Skeletal muscle tissue (tissue), 4 donors: ENCODE data around the gene SCNN1B. TPM values are rescaled to one million over a fixed set of nuclear protein-coding genes. Genes with fewer than 3 reads are reported as not detected.

Experiments
- H3K27ac ChIP-seq: one replicate; pipeline ENCODE4 v1.7.0; 2013; ENCODE audit warnings: mild to moderate bottlenecking, low read depth, low read length, inconsistent platforms
- H3K27me3 ChIP-seq, 3 donors: one replicate each; pipeline ENCODE4 v1.7.0; 2013; ENCODE audit warnings: low read length in 3 of 3; ENCODE audit not compliant: control insufficient read depth in 3 of 3, insufficient read depth in 3 of 3
- H3K36me3 ChIP-seq, 3 donors: one replicate each; pipeline ENCODE4 v1.7.0; 2013; ENCODE audit warnings: low read length in 3 of 3; ENCODE audit not compliant: control insufficient read depth in 3 of 3, insufficient read depth in 3 of 3
- H3K4me1 ChIP-seq, 3 donors: one replicate each; pipeline ENCODE4 v1.7.0; 2013; ENCODE audit warnings: low read length in 3 of 3, mild to moderate bottlenecking in 3 of 3; ENCODE audit not compliant: control insufficient read depth in 3 of 3, insufficient read depth in 3 of 3
- H3K4me3 ChIP-seq, 3 donors: one replicate each; pipeline ENCODE4 v1.7.0; 2013; ENCODE audit warnings: low read length in 3 of 3
- H3K9ac ChIP-seq, 3 donors: one replicate each; pipeline ENCODE4 v1.7.0; 2013; ENCODE audit warnings: low read length in 3 of 3, mild to moderate bottlenecking in 3 of 3, moderate library complexity in 2 of 3, low read depth in 1 of 3
- H3K9me3 ChIP-seq, 3 donors: one replicate each; pipeline ENCODE4 v1.7.0; 2013; ENCODE audit warnings: low read length in 3 of 3; ENCODE audit not compliant: control insufficient read depth in 3 of 3
- total RNA-seq: library from RNA; depleted of rRNA; stranded (reverse); fragments of >200 nt; gene quantifications from one replicate; pipeline ENCODE4 v1.2.3, GENCODE V29; 2014
- donor health status: Osteomylitis.

The SCNN1B gene
- total RNA-seq, 1 donor from 2014 or later = not detected

DNA sequence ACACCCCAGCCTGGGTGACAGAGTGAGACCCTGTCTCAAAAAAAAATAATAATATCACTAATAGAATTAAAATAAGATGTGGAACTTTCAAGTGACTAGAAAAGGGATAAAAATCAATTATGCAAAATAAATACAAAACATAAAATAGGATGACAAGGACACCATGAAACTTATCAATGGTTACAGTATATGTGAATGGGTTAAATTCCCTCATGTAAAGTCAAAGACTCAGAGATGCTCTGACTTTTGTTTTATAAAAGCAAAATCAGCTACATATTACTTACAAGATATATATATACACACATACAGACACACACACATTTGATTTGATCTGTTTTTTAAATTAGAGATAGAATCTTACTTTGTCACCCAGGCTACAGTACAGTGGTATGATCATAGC lies 33.5 kb upstream of the SCNN1B start:
- Histone ChIP-seq H3K9ac (no peak overlapping the region), H3K9me3 (no peaks in the 10 kb centered on the region), H3K27me3 (peaks cover 0 to 5% (median 0%) of the 10 kb centered on the region in 3 donors), H3K27ac (no peak overlapping the region), H3K36me3 (no peaks in the 10 kb centered on the region), H3K4me1 (no peaks in the 10 kb centered on the region), H3K4me3 (no peak overlapping the region)

DNA sequence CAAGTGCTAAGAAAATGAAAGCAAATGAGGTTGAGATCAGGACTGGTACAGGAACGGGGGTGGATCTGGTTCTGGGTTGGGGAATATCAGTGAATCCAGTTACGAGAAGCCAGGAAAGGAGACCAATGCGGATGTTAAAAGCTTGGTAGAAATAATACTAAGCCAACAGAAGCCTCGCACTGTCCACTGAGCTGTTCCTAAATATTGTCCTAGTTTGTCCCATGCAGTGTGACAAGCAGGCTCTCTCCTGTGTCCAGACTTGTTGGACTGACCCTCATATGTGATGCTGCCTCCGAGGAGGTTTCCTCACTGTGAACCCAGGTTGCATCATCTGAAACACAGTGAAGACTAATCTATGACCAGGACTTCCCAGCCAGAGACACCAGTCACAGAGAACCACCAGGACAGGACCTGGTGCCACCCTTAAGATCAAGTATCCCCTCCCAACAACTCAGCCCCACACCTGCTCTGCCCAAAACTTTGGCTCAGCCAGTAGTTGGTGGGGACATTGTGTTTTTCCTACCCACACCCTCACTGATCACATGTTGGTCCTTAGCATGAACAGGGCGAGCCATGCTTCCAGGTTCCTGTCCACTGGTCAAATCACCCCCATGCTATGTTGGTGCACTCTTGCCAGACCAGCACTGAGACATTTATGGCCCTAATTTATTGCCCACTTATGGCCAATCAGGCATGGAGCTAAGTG lies 32.7 kb upstream of the SCNN1B start:
- Histone ChIP-seq H3K36me3 (no peaks in the 10 kb centered on the region), H3K9ac (no peak overlapping the region), H3K27ac (no peak overlapping the region), H3K4me1 (no peaks in the 10 kb centered on the region), H3K27me3 (peaks cover 0 to 5% (median 0%) of the 10 kb centered on the region in 3 donors), H3K4me3 (no peak overlapping the region), H3K9me3 (no peaks in the 10 kb centered on the region)

DNA sequence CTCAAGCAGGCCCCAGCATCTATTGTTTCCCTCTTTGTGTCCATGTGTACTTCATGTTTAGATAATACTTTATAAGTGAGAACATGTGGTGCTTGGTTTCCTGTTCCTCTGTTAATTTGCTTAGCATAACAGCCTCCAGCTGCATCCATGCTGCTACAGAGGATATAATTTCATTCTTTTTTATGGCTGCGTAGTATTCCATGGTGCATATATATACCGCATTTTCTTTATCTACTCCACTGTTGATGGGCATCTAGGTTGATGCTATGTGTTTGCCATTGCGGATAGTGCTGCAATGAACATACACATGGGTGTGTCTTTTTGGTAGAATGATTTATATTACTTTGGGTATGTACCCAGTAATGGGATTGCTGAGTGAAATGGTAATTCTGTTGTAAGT lies 31.4 kb upstream of the SCNN1B start:
- H3K4me1 ChIP-seq = no peaks in the 10 kb centered on the region
- no peak overlapping the region for H3K4me3 ChIP-seq
- H3K9ac ChIP-seq = no peak overlapping the region
- peaks cover 0 to 6% (median 0%) of the 10 kb centered on the region in 3 donors for H3K27me3 ChIP-seq
- H3K36me3 ChIP-seq = no peaks in the 10 kb centered on the region
- no peak overlapping the region for H3K27ac ChIP-seq
- no peaks in the 10 kb centered on the region for H3K9me3 ChIP-seq

DNA sequence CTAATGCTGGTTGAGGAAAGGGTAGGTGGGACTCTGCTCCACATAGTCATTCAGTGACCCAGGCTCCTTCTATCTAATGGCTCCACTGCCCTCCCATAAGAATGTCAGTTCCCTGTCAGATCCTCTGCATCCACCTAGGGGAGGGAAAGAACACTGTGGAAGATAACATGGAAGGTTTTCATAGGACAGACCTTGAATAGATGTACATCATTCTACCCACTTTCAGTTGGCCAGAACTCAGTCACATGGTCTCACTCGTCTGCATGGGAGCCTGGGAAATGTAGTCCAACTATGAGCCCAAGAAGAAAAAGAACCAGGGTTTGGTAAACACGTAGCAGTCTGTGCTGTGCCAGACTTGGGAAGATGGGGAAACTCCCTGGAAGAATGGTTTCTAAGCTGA lies 27.1 kb upstream of the SCNN1B start:
- H3K36me3 ChIP-seq = no peaks in the 10 kb centered on the region

DNA sequence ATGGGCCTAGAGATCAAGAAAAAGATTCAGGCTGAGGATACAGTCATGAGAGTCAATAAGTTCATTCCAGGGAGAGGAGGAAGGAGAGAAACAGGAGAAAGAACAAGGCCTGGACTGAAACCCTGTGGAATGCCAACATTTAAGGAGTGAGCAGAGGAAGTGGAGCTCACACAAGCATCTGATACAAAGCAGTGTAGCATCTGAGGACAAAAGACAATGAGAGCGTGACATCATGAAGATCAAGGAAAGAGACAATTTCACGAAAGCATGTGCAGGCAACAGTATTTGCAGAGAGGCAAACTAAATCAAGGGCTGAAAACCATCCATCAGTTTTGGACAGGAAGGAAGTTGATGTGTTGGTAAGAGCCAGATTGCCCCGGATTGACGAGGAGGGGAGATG lies 25.3 kb upstream of the SCNN1B start:
- no peak overlapping the region for H3K4me3 ChIP-seq
- H3K27ac ChIP-seq = no peak overlapping the region
- peaks cover 0 to 15% (median 2%) of the 10 kb centered on the region in 3 donors for H3K27me3 ChIP-seq

More for the DNA sequence above, 27.1 kb upstream of the SCNN1B start:
- no peak overlapping the region for H3K27ac ChIP-seq
- no peaks in the 10 kb centered on the region for H3K4me1 ChIP-seq
- no peak overlapping the region for H3K9ac ChIP-seq
- peaks cover 0 to 3% (median 2%) of the 10 kb centered on the region in 3 donors for H3K27me3 ChIP-seq
- H3K9me3 ChIP-seq = no peaks in the 10 kb centered on the region
- H3K4me3 ChIP-seq = no peak overlapping the region

DNA sequence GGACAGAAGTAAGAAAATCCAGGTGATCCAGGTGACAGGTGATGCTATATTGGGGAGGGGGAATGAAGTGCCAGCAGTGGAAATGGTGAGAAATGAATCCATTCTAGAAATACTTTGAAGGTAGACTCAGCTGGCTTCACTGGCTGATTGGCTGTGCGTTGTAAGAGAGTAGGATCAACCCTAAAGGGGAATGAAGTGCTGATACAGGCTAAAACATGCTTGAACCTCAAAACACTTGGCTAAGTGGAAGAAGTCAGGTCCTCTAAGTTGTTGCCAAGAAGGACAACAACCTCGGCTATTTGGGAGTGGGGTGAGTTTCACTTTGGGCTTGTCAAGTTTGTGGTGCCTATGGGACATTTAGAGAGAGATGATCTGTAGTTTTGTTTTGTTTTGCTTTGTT lies 24.1 kb upstream of the SCNN1B start:
- no peaks in the 10 kb centered on the region for H3K4me1 ChIP-seq
- H3K36me3 ChIP-seq = no peaks in the 10 kb centered on the region
- H3K4me3 ChIP-seq = no peak overlapping the region
- H3K27me3 ChIP-seq = peaks cover 0 to 19% (median 6%) of the 10 kb centered on the region in 3 donors
- no peak overlapping the region for H3K9ac ChIP-seq
- no peaks in the 10 kb centered on the region for H3K9me3 ChIP-seq
- no peak overlapping the region for H3K27ac ChIP-seq

More for the DNA sequence above, 25.3 kb upstream of the SCNN1B start:
- Histone ChIP-seq H3K36me3 (no peaks in the 10 kb centered on the region), H3K9me3 (no peaks in the 10 kb centered on the region), H3K4me1 (no peaks in the 10 kb centered on the region), H3K9ac (no peak overlapping the region)

DNA sequence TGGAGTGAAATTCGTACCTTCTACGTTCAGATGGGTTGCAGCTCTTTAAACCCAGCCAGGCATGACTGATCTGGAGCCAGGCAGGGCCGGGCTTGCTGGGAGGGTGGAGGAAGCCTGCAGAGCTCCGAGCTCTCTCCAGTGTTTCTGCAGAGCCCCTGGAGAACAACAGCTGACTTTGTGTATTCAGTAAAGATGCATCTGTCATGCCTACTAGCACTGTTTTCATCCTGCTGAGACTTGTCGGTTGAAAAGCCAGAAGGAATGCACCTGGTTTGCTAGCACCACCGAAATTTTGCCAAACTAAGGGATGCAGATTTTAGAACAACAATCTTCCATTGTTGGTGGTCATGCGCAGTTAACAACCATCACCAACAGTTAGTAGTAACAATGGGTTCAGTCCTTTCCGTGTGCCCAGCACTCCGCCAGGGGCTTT lies 22.4 kb upstream of the SCNN1B start:
- Histone ChIP-seq H3K9ac (no peak overlapping the region), H3K4me3 (no peak overlapping the region), H3K36me3 (no peaks in the 10 kb centered on the region), H3K9me3 (no peaks in the 10 kb centered on the region), H3K27ac (no peak overlapping the region), H3K4me1 (no peaks in the 10 kb centered on the region), H3K27me3 (peaks cover 0 to 19% (median 12%) of the 10 kb centered on the region in 3 donors)

DNA sequence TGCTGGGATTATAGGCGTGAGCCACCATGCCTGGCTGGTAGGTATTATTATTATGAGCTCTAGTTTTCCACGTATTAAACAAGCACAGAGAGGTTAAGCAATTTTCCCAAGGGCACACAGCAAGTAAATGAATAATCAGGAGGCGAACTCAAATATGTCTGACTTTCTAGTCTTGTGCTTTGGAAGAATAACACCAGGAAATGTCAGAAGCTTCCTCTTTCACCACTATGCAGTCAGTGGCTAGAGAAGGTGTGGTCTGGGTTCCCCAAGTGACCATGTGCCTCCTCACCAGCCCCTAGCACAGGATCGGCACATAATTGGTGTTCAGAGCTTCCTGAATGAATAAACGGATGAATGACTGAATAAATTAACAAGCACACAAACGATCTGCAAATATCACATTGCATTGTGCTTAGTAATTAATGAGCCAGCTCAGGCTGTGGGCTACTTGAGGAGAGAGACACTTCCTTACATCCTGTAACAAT lies 21.6 kb upstream of the SCNN1B start:
- no peaks in the 10 kb centered on the region for H3K9me3 ChIP-seq

DNA sequence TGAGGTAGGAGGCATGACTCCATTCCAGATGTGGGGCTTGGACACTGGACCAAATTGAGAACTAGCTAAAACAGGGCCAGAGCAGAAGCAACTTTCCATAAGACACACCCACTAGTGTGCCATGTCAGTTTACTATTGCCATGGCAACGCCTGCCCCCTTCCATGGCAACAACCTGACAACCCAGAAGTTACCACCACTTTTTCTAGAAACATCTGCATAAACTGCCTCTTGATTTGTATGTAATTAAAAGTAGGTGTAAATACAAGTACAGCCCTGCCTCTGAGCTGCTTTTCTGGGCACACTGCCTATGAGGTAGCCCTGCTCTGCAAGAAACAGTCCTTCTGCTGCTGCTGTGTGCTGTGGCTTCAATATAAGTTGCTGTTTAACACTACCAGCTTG lies 19.5 kb upstream of the SCNN1B start:
- no peaks in the 10 kb centered on the region for H3K9me3 ChIP-seq
- H3K36me3 ChIP-seq = no peaks in the 10 kb centered on the region
- H3K27ac ChIP-seq = no peak overlapping the region
- H3K4me1 ChIP-seq = no peaks in the 10 kb centered on the region
- H3K27me3 ChIP-seq = peaks cover 0 to 16% (median 10%) of the 10 kb centered on the region in 3 donors
- H3K9ac ChIP-seq = no peak overlapping the region
- H3K4me3 ChIP-seq = no peak overlapping the region

More for the DNA sequence above, 21.6 kb upstream of the SCNN1B start:
- Histone ChIP-seq H3K4me1 (no peaks in the 10 kb centered on the region), H3K9ac (no peak overlapping the region), H3K4me3 (no peak overlapping the region), H3K36me3 (no peaks in the 10 kb centered on the region), H3K27me3 (peaks cover 0 to 19% (median 12%) of the 10 kb centered on the region in 3 donors), H3K27ac (no peak overlapping the region)

DNA sequence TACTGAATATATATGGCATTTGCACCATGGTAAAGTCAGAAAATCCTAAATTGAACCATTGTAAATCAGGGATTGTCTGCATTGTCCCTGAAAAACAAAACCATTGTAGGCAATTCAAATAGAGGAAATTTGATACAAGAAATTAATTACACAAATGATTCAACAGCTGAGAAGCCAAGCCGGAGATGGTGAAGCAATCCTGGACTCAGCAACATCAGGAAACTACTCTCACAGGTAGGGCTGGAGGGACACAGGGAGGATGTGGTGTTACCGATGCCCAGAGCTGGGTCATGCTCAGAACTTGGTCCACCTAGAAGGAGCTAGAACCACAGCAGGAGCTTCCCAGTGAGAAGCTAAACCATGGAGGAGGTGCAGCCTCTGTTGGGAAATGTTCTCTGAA lies 18.5 kb upstream of the SCNN1B start:
- peaks cover 0 to 16% (median 10%) of the 10 kb centered on the region in 3 donors for H3K27me3 ChIP-seq

More for the DNA sequence above, 18.5 kb upstream of the SCNN1B start:
- no peaks in the 10 kb centered on the region for H3K36me3 ChIP-seq
- H3K4me1 ChIP-seq = no peaks in the 10 kb centered on the region
- H3K9ac ChIP-seq = no peak overlapping the region
- H3K27ac ChIP-seq = no peak overlapping the region
- H3K4me3 ChIP-seq = no peak overlapping the region
- no peaks in the 10 kb centered on the region for H3K9me3 ChIP-seq
